HG03045 (cell line): ENCODE measurements around the gene CGB7.
"Not testable (repeated sequence)": the region's sequence is repeated elsewhere in the genome, so short reads cannot be mapped to it uniquely, and the experiment has no call there.

Experiments used
- ATAC-seq: cut with Tn5 transposase; IDR thresholded peaks from one replicate; pipeline ENCODE4 v1.9.1; 2021; ENCODE audit warnings: mild to moderate bottlenecking, moderate library complexity; ENCODE audit not compliant: unreplicated experiment

The CGB7 gene

GRCh38 chr19:49057636-49058234 is at the start of gene CGB7:
CGB7 (minus strand) TSS chr19:49057749; CDS start chr19:49055375, 2,374 bp downstream.
- no peak for ATAC-seq

DNA sequence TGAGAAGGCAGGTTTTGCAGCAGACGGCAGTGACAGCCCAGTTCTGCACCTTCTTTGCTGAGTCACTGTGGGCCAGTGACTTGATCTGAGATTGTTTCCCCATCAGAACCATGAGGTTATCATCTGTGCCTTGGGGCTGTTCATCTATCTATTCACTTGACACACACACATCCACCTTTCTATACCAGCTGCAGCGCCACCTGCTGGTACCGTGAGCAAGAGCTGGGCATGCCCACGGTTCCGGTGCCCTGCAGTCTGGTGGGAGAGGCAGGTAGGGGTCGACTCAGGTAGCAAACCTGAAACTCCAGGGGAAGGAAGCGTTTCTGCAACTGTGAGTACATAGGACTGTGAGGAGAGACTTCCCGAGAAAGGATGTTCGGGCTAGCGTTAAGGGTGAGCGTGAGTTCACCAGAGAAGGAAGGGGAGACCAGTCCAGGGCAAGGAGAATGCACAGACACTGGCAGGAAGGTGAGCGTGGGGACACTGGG is 49.1 kb upstream of the CGB7 start:
- no peak for ATAC-seq

DNA sequence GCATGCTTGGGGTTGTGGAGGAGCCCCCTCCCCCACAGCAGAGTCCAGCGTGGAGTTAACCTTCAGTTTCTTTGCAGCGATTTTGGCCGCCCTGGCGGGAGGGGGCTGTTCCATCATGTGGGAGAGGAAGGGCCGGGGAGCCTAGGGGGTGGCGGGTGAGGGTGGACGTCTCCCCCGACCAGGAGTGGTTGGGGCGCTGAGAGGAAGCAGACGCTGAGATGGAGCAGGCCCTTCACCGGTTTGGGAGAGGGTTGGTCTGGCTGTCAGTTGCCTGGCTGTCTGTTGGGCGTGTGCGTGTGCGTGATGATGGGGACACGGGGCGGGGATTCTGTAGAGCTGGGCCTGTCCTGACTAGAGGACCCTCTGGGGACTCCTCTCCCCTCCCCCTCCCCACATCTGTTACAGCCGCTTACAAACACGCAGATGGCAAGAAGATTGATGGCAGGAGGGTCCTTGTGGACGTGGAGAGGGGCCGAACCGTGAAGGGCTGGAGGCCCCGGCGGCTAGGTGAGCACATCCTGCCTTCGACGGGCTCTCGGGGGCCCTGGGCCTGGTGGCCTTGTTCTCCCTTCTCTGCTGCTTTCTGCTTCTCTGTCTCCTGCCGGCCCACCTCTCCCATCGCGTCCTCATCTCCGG is 46.8 kb upstream of the CGB7 start:
- no peak for ATAC-seq

DNA sequence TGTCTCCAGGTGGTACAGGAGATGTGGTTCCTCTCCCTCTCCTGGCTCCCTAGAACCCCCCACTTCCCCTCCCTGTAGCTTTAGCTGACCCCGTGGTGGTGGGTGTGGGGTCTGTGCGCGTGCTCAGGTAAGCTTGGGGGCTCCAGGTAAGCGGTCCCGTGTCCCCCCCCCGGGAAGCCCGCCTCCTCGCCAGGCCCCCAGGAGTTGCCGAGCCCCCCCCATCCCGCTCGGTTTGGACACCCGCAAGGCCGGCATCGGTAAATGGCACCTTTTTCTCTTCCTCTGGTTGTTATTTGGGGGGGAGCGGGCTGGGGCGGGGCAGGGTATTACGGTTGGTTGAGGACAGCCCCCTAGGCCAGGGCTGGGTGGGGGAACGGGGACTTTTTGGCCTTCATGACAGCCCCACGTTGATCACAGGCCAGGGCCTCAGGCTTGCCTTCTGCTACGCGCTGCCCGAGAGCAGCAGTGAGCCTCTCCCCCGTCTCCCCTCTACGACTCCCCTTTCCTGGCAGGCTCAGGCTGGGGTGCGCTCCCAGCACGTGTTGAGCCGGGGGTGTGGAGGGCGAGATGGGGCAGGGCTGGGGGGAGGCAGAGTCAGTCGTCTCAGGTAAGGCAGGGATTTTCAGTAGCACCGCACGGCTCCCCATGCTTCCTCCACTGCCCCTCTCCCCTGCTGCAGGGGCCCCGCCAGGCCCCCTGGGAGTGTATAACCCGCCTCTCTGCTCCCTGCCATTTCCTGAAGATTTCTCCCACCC is 46.0 kb upstream of the CGB7 start:
- ATAC-seq, result no peak

DNA sequence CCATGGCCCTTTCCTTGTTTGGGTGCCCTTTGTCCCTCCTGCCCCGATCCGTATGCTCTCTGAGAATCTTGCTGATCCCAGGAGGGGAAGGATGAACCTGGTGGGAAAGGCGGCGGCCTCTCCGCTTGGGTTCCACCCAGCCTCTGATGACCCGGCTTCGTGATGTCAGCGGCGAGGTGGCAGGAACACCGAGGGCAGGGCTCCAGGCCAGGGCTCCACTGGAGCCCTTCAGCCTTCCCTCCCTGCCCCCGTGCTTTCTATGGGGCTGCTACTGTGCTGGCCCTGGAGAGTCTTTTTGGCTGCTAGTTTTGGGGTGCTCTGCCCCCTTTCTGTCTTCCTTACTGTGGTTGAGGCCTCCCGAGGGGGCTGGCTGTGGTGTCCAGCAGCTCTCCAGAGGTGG is 44.8 kb upstream of the CGB7 start:
- no peak for ATAC-seq

DNA sequence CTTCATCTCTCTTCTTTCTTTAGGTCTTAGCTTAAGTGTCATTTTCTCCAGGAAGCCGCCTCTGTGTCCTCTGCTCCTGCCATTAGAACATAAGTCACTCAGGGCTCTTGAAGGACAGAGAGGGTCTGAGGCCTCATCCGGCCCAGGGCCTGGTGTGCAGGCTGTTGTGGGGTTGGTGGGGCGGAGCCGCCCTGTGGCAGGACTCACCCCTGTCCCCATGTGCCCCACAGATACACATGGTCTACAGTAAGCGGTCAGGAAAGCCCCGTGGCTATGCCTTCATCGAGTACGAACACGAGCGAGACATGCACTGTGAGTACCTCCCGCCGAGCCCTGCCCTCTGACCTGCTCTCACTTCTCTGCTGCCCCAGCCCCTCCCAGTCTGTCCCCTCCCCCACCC is 43.6 kb upstream of the CGB7 start:
- no peak for ATAC-seq

DNA sequence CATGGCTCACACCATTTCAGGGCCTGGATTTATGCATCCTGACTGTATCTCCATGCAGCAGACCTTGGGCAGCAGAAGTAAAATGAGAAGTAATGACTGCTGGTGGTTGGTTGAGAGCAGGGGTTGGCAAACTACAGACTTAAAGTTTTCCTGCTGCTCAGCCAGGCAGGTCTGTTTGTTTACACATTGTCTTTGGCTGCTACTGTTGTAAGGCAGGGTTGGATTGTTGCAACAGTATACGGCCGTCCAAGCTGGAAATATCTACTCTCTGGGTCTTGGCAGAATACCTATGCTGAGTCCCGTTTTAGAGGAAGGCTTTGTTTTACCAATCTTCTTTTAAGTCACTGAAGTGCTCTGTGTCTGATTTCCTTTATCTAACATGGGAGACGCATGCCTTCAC is 41.2 kb upstream of the CGB7 start:
- no peak for ATAC-seq

GRCh38 chr19:49097453-49098288 is 40.1 kb upstream of the CGB7 start:
- ATAC-seq, result no peak

DNA sequence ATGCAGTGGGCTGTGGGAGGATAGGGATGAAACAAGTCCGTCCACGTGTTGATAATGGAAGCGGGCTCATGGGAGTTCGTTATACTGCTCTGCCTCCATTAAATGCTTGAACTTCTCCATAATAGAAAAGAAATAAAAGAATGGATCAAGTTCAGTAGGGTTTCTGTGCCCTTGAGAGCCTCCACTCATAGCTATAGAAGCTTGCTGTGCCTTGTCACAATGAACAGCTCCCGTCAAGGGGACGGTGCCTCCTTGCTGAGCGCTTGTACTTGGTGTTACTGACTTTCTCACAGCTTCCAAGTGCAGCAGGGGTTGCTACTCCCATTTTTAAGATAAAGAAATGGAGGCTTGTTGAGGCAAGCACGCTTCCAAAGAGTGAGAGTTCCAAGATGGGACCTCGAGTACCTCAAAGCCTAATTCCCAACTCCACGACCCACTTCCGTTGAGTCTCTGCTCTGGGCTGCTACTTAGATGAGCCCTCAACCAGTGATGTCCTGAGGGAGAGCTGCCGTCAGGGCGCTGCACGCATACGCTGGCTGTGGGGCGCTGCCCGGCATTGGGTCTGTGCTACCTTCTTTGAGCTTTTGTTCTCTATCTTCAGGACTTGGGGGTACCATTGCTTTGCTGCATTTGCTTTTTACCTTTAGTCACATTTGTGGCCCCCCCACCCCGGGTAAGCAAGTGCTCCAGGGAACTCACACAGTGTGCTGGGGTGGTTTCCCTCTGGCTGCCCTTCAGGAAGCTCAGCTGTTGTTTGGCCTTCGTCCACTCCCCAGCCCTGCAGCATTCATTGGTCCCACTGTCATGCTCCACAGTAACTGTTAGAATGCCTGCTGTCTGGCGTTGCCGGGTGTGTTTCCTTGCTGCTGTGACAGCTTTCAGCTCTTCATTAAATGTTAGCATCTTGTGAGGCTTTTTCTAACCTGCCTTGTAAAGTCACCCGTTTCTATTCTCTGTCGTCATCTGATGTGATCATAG is 37.2 kb upstream of the CGB7 start:
- ATAC-seq, result no peak

DNA sequence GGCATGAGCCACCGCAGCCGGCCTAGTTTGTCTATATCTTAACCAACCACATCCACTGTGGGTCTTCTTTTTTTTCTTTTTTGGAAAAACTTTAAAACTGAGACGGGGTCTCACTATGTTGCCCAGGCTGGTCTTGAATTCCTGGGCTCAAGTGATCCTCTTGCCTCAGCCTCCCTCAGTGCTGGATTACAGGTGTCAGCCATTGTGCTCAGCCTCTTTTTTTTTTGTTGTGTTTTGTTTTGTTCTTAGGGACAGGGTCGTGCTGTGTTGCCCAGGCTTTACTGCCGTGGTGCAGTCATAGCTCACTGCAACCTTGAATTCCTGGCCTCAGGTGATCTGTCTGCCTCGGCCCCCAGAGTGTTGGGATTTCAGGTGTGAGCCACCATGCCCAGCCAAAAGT is 35.1 kb upstream of the CGB7 start:
- ATAC-seq, result no peak

DNA sequence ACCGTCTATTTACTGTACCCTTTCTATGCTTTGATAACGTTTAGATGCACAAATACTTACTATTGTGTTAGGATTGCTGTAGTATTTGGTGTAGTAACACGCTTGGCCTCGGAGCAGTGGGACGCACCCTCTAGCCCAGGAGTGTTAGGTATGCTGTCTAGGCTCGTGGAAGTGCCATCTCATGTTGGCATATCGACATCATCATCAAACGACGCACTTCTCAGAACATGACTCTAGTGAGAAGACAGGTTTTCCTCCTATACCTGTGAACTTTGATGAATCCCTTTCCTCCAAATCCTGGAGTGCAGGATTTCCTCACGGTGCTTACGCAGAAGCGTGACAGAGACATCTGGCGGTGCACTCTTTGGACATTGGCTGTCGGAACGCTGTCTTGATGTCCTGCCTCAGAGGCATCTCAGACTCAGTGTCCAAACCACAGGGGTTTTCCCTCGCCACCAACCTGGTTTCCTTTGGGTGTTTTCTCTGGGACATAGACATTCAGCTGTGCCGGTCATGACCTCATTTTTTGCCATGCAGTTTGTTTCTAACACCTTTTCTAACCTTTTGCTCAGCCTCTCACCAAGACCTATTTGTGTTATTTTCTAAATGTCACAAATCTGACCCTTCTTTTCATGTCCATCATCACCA is 34.0 kb upstream of the CGB7 start:
- ATAC-seq, result no peak

DNA sequence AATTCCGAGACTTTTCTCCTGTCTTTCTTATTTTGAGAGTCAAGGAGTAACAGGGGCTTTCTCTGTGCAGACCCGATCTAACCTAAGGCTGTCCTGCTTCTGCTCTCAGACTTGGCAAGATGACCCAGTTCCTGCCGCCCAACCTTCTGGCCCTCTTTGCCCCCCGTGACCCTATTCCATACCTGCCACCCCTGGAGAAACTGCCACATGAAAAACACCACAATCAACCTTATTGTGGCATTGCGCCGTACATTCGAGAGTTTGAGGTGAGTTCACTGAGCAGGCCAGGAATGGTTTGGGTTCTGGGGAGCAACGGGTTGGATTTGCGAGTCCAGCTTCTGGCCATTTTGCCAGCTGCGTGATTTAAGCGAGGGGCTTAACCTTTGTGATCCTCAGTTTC is 28.7 kb upstream of the CGB7 start:
- no peak for ATAC-seq

DNA sequence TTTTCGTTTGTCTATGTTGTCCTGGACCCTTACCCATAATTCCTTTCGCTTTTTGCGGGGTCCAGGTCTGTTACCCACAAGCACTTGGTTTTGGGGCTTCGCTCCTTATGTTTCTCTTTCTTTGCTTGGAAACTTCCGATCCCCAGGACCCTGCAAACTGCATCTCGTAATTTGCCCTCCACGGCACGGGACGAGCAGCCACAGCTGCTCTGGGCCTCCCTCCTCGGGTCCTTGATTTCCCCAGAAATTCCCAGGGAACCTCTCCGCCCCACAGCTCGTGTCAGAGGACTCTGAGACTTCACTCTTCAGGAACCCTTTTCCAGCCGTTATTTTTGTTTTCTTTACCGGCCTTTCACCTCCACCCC is 28.3 kb upstream of the CGB7 start:
- no peak for ATAC-seq

DNA sequence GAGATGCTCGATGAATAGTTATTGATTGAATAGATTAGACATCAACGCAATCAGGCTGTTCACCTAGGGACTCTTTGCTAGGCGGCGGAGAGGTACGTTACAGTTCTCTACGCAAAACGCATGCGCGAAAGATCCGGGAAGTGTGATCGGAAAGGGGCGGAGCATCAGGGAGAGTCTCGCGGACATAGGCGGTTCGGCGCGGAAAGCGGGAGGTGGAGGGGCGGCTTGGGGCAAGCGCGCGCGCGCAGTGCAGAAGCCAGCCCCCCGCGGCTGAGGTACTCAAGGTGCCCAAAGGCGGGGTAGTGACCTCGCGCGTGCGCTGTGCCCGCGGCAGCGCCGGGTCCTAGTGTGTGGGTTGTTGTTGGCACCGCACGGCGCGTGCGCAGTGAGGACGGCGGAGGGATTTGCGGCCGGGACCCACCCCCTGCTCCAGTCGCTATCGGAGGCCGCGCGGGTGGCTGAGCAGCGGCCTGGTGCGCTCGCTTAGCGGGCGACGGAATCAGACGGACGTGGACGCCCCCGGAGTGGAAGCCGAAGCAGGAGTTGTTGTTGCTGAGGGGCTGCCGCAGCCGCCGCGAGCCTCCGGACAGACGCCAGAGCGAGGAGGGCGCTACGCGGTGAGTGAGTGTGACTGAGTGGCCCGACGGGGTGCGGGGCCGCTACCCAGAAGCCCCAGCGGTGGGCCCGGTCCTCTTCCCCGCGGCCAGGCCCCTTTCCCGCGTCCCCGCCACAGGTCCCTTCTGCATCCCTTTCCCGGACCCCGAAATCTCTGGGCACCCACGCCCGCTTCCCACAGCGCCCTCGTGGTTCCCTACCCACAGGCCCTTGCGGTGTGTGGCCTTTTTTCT is 27.7 kb upstream of the CGB7 start, which contains the start of gene SNRNP70:
TSS of gene SNRNP70 (plus strand) at position 432 of the 848 bp plus-strand sequence. CDS start 964 bp downstream, outside the sequence.
- peak; percentile 85 for ATAC-seq

DNA sequence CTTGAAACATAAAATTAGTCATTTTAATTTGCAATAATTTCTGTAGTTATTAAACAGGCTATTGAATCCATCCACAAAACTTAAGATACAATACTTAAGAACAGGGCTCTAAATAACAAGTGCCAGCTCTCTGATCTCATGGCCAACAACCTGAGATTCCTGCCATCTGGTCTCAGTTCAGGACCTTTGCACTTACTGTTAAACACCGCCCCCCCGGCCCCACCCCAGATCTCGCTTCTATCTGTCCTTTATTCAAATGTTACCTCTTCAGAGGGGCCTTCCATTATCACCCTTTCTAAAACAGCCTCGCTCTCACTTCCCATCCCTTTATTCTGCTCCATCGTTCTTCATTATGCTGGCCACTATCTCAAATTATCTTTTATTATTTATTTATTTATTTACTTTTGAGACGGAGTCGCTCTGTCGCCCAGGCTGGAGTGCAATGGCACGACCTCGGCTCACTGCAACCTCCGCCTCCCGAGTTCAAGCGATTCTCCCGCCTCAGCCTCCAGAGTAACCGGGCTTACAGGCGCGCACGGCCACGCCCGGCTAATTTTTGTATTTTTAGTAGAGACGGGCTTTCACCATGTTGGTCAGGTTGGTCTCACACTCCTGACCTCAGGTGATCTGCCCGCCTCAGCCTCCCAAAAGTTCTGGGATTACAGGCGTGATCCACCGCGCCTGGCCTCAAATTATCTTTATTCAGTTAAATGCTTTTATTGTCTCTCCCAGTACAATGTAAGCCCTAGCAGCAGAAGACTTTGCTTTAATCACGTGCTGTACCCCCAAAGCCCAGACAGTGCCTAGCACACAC is 26.9 kb upstream of the CGB7 start:
- ATAC-seq, result no peak

DNA sequence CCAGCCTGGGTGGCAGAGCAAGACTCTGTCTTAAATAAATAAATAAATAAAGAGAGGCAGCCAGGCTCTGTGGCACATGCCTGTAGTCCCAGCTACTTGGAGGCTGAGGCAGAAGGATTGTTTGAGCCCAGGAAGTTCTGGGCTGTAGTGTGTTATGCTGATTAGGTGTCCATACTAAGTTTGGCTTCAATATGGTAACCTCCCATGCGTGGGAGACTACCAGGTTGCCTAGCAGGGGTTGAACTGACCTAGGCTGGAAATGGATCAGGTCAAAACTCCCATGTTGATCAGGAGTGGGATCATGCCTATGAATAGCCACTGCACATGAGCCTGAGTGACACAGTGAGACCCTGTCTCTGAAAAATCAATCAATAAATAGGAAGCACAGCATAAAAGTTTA is 23.7 kb upstream of the CGB7 start:
- ATAC-seq, result no peak

GRCh38 chr19:49080392-49080791 is 22.8 kb upstream of the CGB7 start:
- ATAC-seq, result no peak

- ATAC-seq, result not testable (repeated sequence)
Observed at GRCh38 chr19:49074869-49075268, 17.3 kb upstream of the CGB7 start.
